Left colon (tissue), 2 donors: Measurements from ENCODE around the gene RPL18. TPM values are rescaled to one million over a fixed set of nuclear protein-coding genes. Genes with fewer than 3 reads are reported as not detected.
"Not testable (repeated sequence)": the region's sequence is repeated elsewhere in the genome, so short reads cannot be mapped to it uniquely, and the experiment has no call there.

Experiments
- ATAC-seq: fragments of 200-7000 bp; cut with Tn5 transposase; one replicate; pipeline ENCODE4 v1.9.1; 2020; ENCODE audit warnings: mild to moderate bottlenecking, moderate library complexity
- DNase-seq, 2 donors: peaks; one replicate each; pipeline ENCODE4 v3.0.0-alpha.2; 2020
- intact Hi-C, 2 donors: fragments of 100-400 bp; cut with DNase I in 1 of 2; cut with micrococcal nuclease in 1 of 2; formaldehyde crosslinking; loops; one replicate each; pipeline versions ENCODE4 v1.11.2 to v1.14.0; 2022; cut with DNase I, micrococcal nuclease
- total RNA-seq, 2 donors: library from RNA; stranded (reverse); fragmentation: NEBNext Ultra II Directional; extraction: Animal tissue kit (Norgen Biotek cat#: 25700); gene quantifications; one replicate each; pipeline ENCODE4 v1.2.1, GENCODE V29; 2021
- donor health status: DM: no; HTN: no; CAD: no.
- donor health status: DM: yes; HTN: yes; CAD: no.

RPL18 gene
- total RNA-seq, 2 donors from 2014 or later = 1,328 to 1,333 TPM

DNA sequence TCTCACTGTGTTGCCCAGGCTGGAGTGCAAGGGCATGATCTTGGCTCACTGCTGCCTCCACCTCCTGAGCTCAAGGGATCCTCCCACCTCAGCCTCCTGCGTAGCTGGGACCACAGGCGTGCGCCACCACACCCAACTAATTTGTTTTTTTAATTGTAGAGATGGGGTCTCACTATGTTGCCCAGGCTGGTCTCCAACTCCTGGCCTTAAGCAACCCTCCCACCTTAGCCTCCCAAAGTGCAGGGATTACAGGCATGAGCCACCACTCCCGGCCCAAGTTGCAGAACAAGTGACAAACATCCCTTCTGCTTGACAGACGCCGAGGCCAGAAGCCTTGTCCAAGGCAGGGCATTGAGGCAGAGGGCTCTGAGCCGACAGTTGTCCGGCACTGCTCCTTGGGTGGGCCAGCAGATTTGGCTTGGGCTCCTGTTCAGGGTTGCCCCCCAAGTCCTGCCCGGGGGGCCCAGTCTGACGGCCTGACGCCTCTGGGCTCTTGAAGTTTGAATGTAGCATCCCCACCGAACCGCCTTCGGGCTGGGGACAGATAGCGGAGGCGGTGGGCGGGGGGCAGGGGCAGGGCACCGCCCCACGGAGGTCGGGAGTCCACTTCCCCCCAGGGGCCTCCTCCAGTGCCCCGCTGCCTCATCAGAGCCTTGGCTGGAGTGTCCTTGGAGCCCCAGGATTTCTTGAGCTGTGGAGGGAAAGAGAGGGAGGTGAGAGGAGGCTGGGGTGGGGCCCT, 18.1 kb downstream of the RPL18 start:
- DNase-seq = no peak
- no peak for ATAC-seq
- intact Hi-C loops = no loop called here

DNA sequence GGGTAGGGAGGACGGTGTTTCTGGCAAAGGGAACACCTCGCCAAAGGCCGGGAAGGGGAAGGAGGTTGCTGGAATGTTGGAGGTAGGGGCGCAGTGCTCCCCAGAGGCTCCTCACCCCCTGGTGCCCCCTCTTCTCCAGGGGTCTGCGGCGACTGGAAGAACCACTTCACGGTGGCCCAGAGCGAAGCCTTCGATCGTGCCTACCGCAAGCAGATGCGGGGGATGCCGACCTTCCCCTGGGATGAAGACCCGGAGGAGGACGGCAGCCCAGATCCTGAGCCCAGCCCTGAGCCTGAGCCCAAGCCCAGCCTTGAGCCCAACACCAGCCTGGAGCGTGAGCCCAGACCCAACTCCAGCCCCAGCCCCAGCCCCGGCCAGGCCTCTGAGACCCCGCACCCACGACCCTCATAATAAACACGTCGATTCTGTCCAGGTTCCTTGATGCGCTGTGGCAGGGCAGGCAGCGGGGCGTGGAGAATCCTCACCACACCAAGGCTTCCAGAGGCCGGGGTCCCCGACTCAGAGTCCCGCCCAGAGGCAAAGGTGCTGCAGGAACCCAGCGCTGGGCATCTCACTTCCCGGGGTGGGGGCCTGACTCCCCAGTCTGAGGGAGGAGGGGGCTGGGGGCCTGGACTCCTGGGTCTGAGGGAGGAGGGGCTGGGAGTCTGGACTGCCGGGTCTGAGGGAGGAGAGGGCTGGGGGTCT, 19.8 kb downstream of the RPL18 start:
- peak; percentile 3 for ATAC-seq
- DNase-seq = no peak
- intact Hi-C loops = no loop called here

DNA sequence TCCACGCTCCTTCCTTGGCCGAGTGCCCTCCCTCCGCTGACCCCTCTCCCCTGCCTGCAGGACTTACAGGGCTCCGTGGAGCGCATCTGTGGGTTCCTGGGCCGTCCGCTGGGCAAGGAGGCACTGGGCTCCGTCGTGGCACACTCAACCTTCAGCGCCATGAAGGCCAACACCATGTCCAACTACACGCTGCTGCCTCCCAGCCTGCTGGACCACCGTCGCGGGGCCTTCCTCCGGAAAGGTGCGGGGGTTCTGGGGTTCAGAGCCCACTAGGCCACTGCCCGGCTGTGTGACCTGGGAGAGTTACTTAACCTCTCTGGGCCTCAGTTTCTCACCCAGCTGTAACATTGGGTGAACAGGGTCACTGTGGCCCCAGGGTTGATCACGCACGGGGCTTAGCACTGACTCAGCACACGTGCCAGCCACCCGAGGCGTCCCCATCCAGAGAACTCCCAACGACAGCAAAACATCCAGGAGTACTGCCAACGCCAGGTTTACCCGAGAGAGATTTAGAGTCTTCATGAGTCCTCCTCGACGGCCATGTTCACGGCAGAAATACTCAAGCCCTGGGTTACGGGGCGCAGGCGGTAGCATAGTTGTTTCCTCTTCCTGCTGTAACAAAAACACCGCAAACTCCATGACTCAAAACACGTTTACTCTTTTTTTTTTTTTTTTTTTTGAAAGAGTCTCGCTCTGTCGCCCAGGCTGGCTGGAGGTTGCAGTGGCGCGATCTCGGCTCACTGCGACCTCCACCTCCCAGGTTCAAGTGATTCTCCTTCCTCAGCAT, 22.1 kb downstream of the RPL18 start:
- DNase-seq (no peak), ATAC-seq (no peak)
- intact Hi-C loops = no loop called here

DNA sequence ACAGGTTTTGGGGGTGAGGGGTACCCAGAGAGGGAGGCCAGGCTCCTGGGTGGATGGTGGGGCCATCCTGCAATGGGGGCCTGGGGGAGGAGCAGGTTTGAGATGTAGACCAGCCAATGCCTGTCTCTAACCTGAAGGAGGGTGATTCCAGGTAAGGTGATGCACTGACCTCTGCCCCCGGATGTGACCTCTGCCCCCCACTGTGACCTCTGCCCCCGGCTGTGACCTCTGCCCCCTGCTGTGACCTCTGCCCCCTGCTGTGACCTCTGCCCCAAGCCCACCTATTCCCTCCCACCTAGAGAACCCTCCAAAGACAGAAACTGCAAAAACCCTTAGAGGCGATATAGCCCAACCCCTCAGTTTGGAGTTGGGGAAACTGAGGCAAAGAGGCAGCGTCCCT, 22.7 kb downstream of the RPL18 start:
- intact Hi-C loops = no loop called here
- DNase-seq (no peak), ATAC-seq (no peak)

DNA sequence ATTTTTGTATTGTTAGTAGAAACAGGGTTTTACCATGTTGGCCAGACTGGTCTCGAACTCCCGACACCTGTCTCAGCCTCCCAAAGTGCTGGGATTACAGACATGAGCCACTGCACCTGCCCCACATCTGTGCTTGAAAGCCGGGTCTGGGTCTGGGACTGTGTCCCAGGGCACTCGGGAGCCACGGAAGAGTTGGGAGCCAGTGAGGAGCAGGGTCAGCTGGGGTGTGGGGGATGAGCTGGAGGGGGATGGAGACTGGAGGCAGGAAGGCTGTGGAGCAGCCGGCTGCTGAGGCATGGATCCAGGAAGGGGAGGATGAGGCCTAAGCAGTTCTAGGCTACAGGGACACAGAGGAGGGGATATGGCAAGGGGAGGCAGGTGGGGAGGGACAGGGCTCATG, 23.1 kb downstream of the RPL18 start:
- intact Hi-C loops = no loop called here
- ATAC-seq (no peak), DNase-seq (no peak)

DNA sequence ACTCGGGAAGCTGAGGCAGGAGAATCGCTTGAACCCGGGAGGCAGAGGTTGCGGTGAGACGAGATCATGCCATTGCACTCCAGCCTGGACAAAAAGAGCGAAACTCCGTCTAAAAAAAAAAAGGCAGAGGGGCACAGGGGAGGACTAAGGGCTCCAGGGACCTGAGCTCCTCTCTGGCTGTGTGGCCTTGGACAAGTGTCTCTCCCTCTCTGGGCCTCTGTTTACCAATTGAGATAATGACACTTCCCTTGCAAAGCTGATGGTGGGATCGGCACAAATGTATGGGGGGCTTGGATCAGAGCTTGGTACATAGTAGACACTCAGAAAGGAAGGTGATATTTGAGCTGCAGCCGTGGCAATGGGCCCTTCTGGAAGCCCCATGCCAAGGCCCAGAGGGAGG, 23.8 kb downstream of the RPL18 start:
- no peak for DNase-seq
- intact Hi-C loops = no loop called here
- no peak for ATAC-seq

DNA sequence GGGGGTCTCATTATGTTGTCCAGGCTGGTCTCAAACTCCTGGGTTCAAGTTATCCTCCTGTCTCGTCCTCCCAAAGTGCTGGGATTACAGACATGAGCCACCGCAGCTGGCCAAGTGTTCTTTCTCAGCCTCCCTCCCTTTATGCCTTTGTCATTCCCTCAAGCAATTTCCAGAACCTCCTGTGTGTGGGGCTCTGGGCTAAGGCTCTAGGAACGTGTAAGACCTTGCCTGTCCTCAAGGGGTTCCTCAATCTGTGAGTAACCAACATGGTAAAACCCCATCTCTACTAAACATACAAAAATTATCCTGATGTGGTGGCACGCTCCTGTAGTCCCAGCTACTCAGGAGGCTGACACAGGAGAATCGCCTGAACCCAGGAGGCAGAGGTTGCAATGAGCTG, 28.0 kb downstream of the RPL18 start:
- ATAC-seq = no peak
- intact Hi-C loops = no loop called here
- DNase-seq = no peak

DNA sequence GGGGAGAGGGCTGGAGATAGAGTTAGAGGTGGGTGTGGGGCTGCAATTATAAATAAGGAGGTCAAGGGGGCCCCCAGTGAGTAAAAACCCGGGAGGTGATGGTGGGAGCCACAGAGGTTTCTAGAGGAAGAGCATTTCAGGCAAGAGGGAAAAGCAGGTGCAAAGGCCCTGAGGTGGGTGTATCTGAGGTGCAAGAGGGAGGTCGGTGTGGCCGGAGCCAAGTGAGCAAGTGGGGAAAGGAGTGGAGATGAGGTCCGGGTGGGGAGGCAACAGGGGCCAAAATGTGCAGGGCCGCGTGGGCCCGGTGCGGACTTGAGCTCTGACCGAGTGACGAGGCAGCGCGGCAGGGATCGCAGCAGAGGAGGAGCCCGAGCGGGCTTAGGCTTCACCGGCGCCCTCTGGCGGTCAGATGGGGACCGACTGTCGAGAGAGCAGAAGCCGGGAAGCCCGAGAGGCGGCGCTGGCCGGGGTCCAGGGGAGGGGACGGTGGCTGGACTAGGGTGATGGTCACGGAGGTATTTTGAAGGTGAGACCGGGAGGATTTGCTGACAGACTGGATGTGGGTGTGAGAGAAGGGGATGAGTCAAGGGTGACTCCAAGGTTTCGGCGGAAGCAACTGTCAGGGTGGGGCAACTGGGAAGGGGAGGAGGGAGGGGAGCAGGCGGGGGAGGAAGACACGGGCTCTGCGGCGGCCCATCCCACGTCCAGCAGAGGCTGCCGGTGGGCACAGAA, 30.1 kb downstream of the RPL18 start:
- ATAC-seq (peak; percentile 84), DNase-seq (peak; percentile 89 to 97)
- intact Hi-C loops = no loop called here

DNA sequence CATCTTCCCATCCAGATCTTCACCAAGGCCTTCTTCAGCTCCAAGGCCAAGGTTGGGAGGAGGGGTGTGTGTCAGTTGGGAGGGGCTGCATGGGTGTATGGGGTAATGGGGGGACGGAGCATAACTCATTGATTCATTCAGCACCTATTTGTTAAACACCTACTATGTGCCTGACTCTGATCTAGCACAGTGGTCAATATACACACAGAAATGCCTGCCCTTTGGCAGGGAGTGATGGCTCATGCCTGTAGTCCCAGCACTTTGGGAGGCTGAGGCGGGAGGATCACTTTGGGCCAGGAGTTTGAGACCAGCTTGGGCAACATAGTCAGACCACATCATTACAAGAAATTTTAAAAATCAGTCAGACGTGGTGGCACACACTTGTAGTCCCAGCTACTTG, 31.6 kb downstream of the RPL18 start:
- intact Hi-C loops = no loop called here
- no peak for ATAC-seq
- no peak for DNase-seq

DNA sequence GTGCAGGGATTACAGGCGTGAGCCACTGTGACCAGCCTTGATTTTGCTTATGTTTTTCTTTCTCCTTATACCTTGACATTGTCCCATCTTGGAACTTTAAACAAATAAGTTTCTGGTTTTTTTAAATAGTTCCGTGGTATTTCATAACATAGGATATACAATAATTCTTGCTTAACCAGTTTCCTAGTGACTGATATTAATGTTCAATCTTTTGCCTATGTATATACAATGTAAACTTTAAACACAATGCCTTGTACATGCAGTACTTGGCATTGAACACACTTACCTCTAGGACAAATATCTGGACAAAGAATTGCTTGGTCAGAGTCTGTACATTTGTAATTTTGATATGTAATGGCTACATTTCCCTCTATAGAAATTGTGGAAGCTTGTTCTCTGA, 36.8 kb downstream of the RPL18 start:
- ATAC-seq = no peak
- intact Hi-C loops = loop anchor here in 1 of 2 donors (5.0 kb wide), 2 partner anchors 75 to 95 kb away; no protein-coding TSS in a partner anchor
- no peak for DNase-seq

DNA sequence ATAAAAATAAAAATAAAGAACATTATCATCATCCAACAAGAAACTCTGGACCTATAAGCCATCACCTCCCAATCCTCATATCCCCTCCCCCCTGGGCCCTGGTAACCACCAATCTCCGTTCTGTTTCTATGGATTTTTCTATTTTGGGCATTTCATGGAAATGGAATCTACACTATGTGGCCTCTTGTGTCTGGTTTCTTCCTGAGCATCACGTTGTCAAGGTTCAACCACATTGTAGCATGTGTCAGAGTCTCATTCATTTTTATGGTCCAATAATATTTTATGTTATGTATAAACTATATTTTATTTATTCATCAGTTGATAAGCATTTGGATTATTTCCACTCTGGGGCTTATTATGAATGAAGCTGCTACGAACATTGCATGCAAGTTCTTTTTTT, 40.1 kb downstream of the RPL18 start:
- intact Hi-C loops = no loop called here
- peak; percentile 81 for ATAC-seq
- DNase-seq = no peak

DNA sequence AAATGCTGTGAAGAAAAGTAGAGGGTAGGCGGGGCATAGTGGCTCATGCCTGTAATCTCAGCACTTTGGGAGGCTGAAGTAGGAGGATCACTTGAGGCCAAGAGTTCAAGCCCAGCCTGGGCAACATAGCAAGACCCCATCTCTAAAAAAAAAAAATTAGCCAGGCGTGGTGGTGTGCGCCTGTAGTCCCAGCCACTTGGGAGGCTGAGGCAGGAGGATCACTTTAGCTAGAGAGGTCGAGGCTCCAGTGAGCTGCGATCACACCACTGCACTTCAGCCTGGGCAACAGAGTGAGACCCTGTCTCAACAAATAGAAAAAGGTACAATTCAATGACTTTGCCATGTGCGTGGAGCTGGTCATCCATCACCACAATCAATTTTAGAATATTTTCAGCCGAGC, 41.1 kb downstream of the RPL18 start:
- intact Hi-C loops, ATAC-seq, DNase-seq: not testable (repeated sequence)

DNA sequence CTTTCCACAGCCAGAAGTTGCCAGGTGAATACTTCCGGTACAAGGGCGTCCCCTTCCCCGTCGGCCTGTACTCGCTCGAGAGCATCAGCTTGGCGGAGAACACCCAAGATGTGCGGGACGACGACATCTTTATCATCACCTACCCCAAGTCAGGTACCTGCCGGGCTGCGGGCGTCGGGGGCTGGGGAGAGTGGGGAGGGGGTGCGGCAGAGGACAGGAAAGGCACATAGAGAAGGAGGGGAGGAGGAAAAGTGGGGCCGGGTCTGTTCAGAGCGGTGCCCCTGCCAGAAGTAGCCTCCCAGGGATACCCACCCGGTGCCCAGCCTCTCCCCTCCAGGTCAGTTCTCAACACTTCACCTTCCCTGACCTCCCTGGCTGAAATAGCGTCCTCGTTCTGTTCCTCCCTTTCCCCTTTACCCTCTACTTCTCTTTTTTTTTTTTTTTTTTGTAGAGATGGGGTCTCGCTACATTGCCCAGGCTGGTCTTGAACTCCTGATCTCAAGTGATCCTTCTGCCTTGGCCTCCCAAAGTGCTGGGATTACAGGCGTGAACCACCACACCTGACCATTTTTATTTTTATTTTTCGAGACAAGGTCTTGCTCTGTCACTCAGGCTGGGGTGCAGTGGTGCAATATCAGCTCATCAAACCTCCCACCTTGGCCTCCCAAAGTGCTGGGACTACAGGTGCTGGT, 42.9 kb downstream of the RPL18 start:
- DNase-seq (no peak), ATAC-seq (no peak)
- intact Hi-C loops = no loop called here

DNA sequence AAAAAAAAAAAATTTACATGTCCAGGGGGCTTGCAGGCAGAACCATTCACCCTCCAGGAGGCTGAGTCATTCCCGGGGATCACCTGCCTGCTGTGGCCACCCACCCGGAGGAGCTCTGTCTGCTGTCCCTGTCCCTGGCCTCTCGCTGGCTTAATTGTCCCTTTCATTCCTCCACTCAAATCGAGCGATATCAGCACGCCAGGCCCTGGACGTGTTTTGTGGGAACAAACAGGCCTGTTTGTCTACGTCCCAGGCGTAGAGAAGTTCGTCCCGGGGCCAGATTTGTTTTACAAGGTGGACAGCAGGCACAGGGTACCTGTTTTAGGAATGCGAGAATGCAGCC, 45.8 kb downstream of the RPL18 start:
- DNase-seq (no peak), ATAC-seq (no peak)
- intact Hi-C loops = no loop called here

DNA sequence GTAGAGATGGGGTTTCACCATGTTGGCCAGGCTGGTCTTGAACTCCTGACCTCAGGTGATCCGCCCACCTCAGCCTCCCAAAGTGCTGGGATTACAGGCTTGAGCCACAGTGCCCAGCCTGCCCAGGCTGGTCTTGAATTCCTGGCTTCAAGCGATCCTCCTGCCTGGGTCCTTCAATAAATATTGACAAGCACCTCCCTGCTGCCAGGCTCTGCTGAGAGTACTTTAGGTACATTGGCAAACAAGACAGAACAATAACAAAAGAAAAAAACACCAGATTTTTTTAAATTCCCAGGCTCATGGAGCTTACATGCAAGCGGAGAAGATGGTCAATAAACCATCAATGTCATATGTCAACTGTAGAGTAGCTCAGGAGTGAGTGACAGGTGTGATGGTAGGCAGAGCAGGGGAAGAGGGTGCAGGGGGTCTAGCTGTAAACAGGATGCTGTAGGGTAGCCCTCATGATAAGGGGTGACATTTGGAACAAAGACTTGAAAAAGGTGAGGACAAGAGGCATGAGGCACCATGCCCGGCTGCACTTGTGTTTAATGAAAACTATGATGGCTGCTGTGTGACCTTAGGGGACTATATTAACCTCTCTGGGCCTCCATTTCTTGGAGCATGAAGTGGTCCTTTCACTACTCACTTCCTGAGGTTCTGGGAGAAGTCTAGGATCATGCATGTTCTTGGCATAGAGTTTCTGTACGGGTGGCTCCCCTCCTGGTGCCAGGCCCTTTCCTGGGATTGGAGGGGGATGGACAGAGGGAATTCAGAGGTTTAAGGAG, 47.4 kb downstream of the RPL18 start:
- ATAC-seq = no peak
- intact Hi-C loops = no loop called here
- no peak for DNase-seq

DNA sequence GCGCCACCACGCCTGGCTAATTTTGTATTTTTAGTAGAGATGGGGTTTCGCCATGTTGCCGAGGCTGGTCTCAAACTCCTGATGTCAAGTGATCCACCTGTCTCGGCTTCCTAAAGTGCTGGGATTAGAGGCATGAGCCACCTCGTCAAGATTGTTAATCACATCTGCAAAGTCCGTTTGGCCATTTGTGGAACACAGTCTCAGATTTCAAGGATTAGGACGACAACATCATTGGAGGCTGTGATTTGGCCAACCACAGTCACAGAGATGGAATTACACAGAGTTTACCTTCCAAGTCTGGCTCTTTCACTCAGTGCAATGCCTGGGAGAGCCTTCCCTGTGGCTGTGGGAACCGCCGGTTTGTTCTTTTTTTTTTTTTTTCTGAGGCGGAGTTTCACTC, 49.2 kb downstream of the RPL18 start:
- no peak for ATAC-seq
- no peak for DNase-seq
- intact Hi-C loops = no loop called here

DNA sequence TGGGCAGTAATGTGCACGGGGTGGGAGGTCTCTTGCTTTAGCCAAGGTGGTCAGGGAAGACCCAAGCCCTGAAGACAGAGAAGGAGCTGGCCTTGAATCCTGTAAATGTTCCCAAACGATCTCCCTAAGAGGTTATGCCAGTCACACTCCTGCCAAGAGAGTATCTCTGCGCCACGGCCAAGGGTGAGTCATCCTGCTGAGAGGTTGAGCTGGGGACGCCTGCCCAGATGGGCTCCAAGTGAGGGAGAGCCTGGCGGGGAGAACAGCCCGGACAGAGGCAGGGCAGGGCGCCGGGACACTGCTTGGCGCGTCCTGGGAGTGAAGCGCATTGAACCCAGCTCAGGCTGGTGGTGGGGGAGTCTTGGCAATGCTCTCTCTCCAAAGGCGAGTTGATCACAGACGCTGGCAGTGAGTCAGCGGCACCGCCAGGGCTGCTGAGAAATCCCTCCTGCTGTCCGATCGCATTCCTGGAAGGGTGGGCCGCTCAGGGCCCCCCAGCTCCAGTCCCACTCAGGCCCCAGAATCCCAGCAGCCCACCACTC, 50.6 kb downstream of the RPL18 start:
- DNase-seq (peak; percentile 60 to 79), ATAC-seq (peak; percentile 90)
- intact Hi-C loops = no loop called here
